ENCODE measurements around the gene DGKD.

DGKD gene

DNA sequence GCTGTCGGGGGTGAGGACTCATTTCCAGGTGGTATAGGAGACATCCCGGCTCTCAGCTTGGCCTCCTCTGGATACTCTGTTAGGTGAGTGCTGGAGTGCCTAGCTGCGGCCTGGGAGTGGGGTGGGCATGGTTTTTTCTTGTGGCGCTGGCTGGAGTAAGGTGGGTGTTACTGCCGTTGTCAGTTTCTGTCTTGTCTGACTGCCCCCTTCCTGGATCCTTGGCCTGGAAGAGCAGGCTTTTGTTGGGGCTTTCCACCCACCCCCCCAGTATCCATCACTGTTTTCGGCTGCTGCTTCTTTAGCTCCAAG is 69.2 kb downstream of the DGKD start:
- Histone ChIP-seq H3K79me2 (ENCODE audit: insufficient read depth, low read length) (peaks cover 4% of the 10 kb centered on the region; the same call in 1 of the 2 replicates), H3K27me3 (ENCODE audit: insufficient read depth, low read length, poor library complexity) (no peaks in the 10 kb centered on the region), H3K9ac (ENCODE audit: low read depth, low read length) (no peak overlapping the region), H2AFZ (ENCODE audit: low read depth, low read length) (no peak overlapping the region), H3K4me3 (ENCODE audit: low read depth in 1 of 2, low read length in 2 of 2) (no peak overlapping the region), H3K36me3 (ENCODE audit: insufficient read depth, low read length) (no peaks in the 10 kb centered on the region), H3K4me1 (ENCODE audit: insufficient read depth, low read length) (peaks cover 6% of the 10 kb centered on the region), H4K20me1 (ENCODE audit: insufficient read depth, low read length) (peaks cover 30% of the 10 kb centered on the region; the same call in 1 of the 2 replicates), H3K4me2 (ENCODE audit: insufficient read depth, low read length) (no peak overlapping the region), H3K9me3 (ENCODE audit: insufficient read depth, low read length, severe bottlenecking) (no peaks in the 10 kb centered on the region), H3K27ac (ENCODE audit: low read length) (no peak overlapping the region)
- DNase-seq: no peak
- TF ChIP-seq, protein P1, sequence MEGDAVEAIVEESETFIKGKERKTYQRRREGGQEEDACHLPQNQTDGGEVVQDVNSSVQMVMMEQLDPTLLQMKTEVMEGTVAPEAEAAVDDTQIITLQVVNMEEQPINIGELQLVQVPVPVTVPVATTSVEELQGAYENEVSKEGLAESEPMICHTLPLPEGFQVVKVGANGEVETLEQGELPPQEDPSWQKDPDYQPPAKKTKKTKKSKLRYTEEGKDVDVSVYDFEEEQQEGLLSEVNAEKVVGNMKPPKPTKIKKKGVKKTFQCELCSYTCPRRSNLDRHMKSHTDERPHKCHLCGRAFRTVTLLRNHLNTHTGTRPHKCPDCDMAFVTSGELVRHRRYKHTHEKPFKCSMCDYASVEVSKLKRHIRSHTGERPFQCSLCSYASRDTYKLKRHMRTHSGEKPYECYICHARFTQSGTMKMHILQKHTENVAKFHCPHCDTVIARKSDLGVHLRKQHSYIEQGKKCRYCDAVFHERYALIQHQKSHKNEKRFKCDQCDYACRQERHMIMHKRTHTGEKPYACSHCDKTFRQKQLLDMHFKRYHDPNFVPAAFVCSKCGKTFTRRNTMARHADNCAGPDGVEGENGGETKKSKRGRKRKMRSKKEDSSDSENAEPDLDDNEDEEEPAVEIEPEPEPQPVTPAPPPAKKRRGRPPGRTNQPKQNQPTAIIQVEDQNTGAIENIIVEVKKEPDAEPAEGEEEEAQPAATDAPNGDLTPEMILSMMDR (IDR thresholded peaks at IDR 0.05; ENCODE audit: borderline replicate concordance, extremely low read depth, low read length, poor library complexity, severe bottlenecking): no peak
- TF ChIP-seq EZH2 (IDR thresholded peaks at IDR 0.05; ENCODE audit: borderline replicate concordance, low read depth, low read length, severe bottlenecking): no peak
- ATAC-seq (ENCODE audit: insufficient read depth, low read depth): no peak

DNA sequence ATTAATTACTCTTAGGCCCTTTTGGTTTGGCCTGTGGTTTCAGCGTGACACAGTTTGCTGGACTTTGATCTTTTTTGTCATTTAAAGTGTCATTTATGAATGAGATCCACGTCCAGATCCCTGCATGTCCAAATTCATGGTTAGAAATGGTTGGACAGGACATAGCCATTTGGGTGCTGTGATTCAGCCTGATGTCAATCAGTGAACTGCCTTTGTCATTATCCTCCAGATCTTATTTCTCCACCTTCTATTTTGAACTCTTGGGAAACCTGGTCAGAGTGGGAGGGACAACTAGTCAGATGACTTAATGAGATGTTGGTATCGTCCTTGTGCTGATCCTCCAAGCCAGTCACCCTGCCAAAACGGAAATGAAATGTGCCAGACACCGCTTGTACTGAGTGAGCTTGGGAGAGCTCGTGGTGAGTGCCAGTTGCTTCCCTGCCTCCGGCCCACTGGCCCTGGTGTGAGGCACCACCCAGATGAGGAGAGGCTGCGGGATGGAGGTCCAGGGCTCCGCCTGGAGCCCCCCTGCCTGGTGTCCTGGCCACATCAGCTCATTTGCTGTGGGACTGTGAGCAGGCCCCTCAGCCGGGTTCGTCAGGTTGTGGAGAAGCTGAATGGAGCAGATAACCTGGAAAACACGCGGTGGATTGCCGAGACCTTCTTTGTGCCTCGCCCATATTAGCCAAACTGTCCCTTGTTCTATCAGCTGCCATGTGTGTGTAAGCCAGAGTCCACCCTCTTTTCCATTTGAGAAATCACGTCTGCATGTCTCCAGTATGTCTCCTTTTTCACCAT is 70.1 kb downstream of the DGKD start:
- H3K27ac ChIP-seq (ENCODE audit: low read length): no peak overlapping the region

DNA sequence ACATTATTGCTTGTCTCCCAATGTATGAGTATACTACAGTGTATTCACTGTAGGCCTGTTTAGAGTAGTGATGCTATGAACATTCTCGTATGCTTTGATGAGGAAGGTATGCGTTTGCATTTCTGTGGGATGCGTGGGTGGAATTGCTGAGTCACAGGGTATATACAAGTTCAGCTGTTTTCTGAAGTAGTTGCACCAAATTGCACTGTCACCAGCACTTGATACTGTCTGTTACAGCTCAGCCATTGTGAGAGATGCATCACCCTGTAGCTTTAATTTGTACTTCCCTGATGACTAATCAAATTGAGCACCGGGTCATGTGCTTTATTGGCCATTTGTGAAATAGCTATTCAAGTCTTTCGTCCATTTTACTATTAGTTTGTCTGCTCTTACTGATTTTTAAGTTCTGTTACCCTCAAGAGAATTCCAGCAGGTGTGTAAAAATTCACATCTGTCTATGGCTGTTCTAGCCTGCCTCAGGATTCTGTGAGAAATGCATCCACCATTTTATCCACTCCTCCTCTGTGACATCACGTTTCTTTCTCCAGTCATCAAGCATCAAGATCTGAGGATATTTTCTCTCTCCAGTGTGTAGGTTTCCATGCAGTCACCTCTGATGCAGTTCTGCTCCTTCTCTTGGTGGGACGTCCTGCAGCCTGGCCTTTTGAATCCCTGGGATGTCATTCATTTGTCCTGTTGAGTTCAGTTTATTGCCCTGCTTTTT is 72.5 kb downstream of the DGKD start:
- no peak overlapping the region for H3K4me2 ChIP-seq (ENCODE audit: insufficient read depth, low read length)
- H3K27ac ChIP-seq (ENCODE audit: low read length): no peak overlapping the region

More for the DNA sequence above, 70.1 kb downstream of the DGKD start:
- no peaks in the 10 kb centered on the region for H3K27me3 ChIP-seq (ENCODE audit: insufficient read depth, low read length, poor library complexity)
- peaks cover 23% of the 10 kb centered on the region; the same call in 1 of the 2 replicates for H4K20me1 ChIP-seq (ENCODE audit: insufficient read depth, low read length)
- H3K4me3 ChIP-seq (ENCODE audit: low read depth in 1 of 2, low read length in 2 of 2): no peak overlapping the region
- H3K36me3 ChIP-seq (ENCODE audit: insufficient read depth, low read length): no peaks in the 10 kb centered on the region
- ATAC-seq (ENCODE audit: insufficient read depth, low read depth) (no peak), DNase-seq (no peak)
- H3K79me2 ChIP-seq (ENCODE audit: insufficient read depth, low read length): peaks cover 4% of the 10 kb centered on the region; the same call in 1 of the 2 replicates
- no peak overlapping the region for H3K9ac ChIP-seq (ENCODE audit: low read depth, low read length)
- no peak overlapping the region for H2AFZ ChIP-seq (ENCODE audit: low read depth, low read length)
- no peak overlapping the region for H3K4me2 ChIP-seq (ENCODE audit: insufficient read depth, low read length)
- no peaks in the 10 kb centered on the region for H3K9me3 ChIP-seq (ENCODE audit: insufficient read depth, low read length, severe bottlenecking)
- H3K4me1 ChIP-seq (ENCODE audit: insufficient read depth, low read length): peaks cover 6% of the 10 kb centered on the region
- no peak for TF ChIP-seq EZH2 (IDR thresholded peaks at IDR 0.05; ENCODE audit: borderline replicate concordance, low read depth, low read length, severe bottlenecking)
- TF ChIP-seq, protein P1 (IDR thresholded peaks at IDR 0.05; ENCODE audit: borderline replicate concordance, extremely low read depth, low read length, poor library complexity, severe bottlenecking): no peak

More for the DNA sequence above, 72.5 kb downstream of the DGKD start:
- Histone ChIP-seq H3K36me3 (ENCODE audit: insufficient read depth, low read length) (no peaks in the 10 kb centered on the region), H3K9me3 (ENCODE audit: insufficient read depth, low read length, severe bottlenecking) (no peaks in the 10 kb centered on the region), H3K4me1 (ENCODE audit: insufficient read depth, low read length) (peaks cover 5% of the 10 kb centered on the region), H4K20me1 (ENCODE audit: insufficient read depth, low read length) (peaks cover 14% of the 10 kb centered on the region; the same call in 1 of the 2 replicates), H2AFZ (ENCODE audit: low read depth, low read length) (no peak overlapping the region), H3K79me2 (ENCODE audit: insufficient read depth, low read length) (peaks cover 4% of the 10 kb centered on the region; the same call in 1 of the 2 replicates), H3K27me3 (ENCODE audit: insufficient read depth, low read length, poor library complexity) (no peaks in the 10 kb centered on the region), H3K4me3 (ENCODE audit: low read depth in 1 of 2, low read length in 2 of 2) (no peak overlapping the region), H3K9ac (ENCODE audit: low read depth, low read length) (no peak overlapping the region)
- no peak for DNase-seq
- ATAC-seq (ENCODE audit: insufficient read depth, low read depth): no peak
- TF ChIP-seq, protein P1 (IDR thresholded peaks at IDR 0.05; ENCODE audit: borderline replicate concordance, extremely low read depth, low read length, poor library complexity, severe bottlenecking): no peak
- TF ChIP-seq EZH2 (IDR thresholded peaks at IDR 0.05; ENCODE audit: borderline replicate concordance, low read depth, low read length, severe bottlenecking): no peak
